IPS-18a (cell line): ENCODE measurements around the gene MAPK8IP3.

Experiments used
- H3K27ac ChIP-seq: one replicate; pipeline ENCODE4 v1.5.1; 2013; ENCODE audit warnings: low read length
- H3K27me3 ChIP-seq: one replicate; pipeline ENCODE4 v1.6.1; 2013; ENCODE audit warnings: mild to moderate bottlenecking, low read length; ENCODE audit not compliant: control insufficient read depth, insufficient read depth
- H3K36me3 ChIP-seq: one replicate; pipeline ENCODE4 v1.6.1; 2013; ENCODE audit warnings: low read depth, low read length; ENCODE audit not compliant: control insufficient read depth
- H3K4me1 ChIP-seq: one replicate; pipeline ENCODE4 v1.6.1; 2013; ENCODE audit warnings: low read depth, low read length; ENCODE audit not compliant: control insufficient read depth
- H3K4me3 ChIP-seq: one replicate; pipeline ENCODE4 v1.5.1; 2013; ENCODE audit warnings: low read length
- H3K9ac ChIP-seq: one replicate; pipeline ENCODE4 v1.6.1; 2013; ENCODE audit warnings: mild to moderate bottlenecking, low read length, moderate library complexity
- H3K9me3 ChIP-seq: one replicate; pipeline ENCODE4 v1.6.1; 2013; ENCODE audit warnings: low read depth, low read length; ENCODE audit not compliant: control insufficient read depth

The MAPK8IP3 gene

DNA sequence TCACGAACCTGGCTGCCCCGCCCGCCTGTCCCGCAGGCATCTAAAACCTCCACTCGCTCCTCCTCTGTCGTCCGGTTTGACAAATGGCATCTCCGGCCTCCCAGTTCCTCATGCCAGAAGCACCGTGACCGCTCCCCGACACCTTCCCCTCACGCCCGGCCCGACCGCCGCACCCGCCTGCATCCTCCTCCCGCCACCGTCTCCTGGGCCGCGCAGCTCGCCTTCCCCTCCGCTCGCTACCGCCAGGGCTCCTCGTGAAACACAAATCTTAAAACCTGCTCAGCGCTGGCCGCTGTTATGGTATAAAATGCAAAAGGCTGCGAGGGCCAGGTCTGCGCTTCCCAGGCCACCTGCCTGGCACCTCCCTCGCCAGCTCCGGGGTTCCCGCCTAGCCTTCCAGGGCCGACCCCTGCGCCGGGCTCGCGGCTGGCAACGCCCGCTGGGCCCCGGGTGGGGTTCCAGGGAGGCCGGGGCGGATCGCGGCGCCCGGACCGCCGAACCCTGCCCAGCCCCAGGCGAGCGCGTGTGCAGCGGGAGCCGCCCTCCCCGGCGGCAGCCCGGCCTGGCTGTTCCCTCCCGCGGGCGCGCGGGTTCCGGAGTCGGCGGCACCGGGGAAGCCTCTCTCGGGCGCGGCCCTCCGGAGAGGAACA, 75.9 kb downstream of the MAPK8IP3 start:
- no peak overlapping the region for H3K27ac ChIP-seq
- peak overlapping the region; percentile 45 for H3K9ac ChIP-seq
- H3K4me1 ChIP-seq = no peaks in the 10 kb centered on the region
- peak overlapping the region; percentile 83 for H3K4me3 ChIP-seq
- H3K36me3 ChIP-seq = peaks cover 8% of the 10 kb centered on the region
- H3K27me3 ChIP-seq = no peaks in the 10 kb centered on the region
- no peaks in the 10 kb centered on the region for H3K9me3 ChIP-seq

DNA sequence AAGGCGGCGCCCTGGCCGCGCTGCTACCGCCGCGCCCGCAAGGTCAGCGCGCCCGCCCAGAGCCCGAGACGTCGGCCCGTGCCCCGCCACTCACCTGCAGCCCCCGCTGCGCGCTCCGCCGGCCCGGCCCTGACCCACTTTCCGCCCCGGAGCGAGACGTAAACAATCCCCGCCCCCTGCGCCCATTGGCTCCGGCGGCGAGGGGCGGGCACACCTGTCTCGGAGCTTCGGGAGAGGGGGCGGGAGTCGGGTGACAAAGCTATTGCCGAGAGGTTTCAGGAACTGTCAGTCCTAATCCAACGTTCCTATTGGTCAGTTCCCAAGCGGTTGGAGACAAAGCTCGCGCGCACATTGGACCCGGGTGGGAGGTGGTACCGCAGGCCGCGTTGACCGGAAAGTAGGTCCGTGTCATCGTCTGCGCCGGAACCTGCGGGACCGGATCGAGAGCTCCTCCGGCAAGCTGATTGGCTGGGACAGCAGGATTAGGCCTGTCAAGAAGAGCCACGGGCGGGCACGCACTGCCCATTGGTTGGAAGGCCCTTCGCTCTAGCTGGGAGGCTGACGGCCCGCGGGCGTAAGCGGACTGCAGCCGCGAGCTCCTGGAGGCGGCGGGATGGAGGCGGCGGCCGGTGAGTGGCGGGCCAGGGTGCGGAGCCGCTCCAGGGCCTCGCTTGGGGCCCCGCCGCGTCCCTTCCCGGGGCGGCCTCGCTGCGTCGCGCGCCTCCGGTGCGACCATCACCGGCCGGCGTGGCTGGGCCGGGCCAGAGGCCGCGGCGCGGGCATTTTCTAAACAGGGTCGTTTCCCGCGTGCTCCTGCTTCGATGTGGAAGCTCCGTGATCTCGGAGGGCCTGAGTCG, 76.6 kb downstream of the MAPK8IP3 start, which contains the start of the genes NUBP2 and SPSB3:
NUBP2 (plus strand) TSS at position 553 of the 857 bp plus-strand sequence; CDS start at position 614, 61 bp downstream.
SPSB3 (minus strand) TSS at position 164 of the 857 bp plus-strand sequence. CDS start 1,088 bp downstream, outside the sequence.
- Histone ChIP-seq H3K36me3 (peaks cover 3% of the 10 kb centered on the region), H3K27ac (no peak within 1 kb of the TSS), H3K9me3 (no peaks in the 10 kb centered on the region), H3K4me1 (no peaks in the 10 kb centered on the region), H3K27me3 (no peaks in the 10 kb centered on the region), H3K4me3 (peak within 1 kb of the TSS; percentile 83), H3K9ac (peak within 1 kb of the TSS; percentile 80)

DNA sequence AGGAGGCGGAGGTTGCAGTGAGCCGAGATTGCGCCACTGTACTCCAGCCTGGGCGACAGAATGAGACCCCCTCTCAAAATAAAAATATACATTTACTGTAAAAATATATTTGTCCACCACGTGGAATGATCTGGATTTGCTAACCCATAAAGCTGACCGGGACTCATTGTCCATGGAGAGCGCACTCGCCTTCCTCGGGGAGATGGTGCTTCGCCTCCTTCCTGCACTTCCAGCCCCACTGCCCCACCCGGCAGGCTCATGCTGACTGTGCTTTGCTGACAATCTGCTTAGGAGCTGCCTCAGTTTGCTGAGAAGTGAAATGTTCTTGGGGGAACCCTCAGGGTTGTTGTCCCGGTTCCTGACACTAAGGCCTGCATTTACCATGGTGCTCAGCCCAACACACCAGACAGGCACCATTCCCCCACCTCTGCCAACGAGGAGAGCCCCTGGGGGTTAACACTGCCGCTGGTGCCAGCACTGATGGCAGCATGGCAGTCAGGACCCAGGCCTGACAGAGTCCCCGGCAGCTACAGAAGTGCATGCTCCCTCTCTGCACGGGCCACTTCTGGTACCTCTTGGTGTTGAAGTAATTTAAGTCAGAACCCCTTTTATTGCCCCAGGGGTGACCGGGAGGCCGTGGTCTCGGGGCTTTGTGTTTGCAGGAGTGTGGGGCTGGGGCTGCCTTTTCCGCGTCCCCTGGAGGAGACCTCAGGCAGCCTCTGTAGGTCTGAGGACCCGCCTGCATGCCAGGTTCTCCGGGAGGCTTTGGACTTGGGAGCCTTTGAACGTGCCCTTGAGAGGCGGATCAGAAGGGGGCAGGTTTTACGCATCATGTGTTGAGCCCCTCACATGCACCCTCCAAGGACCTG, 79.2 kb downstream of the MAPK8IP3 start:
- H3K9ac ChIP-seq = no peak overlapping the region
- peaks cover 9% of the 10 kb centered on the region for H3K36me3 ChIP-seq
- H3K9me3 ChIP-seq = no peaks in the 10 kb centered on the region
- H3K4me3 ChIP-seq = no peak overlapping the region
- H3K27ac ChIP-seq = no peak overlapping the region
- no peaks in the 10 kb centered on the region for H3K27me3 ChIP-seq
- no peaks in the 10 kb centered on the region for H3K4me1 ChIP-seq

DNA sequence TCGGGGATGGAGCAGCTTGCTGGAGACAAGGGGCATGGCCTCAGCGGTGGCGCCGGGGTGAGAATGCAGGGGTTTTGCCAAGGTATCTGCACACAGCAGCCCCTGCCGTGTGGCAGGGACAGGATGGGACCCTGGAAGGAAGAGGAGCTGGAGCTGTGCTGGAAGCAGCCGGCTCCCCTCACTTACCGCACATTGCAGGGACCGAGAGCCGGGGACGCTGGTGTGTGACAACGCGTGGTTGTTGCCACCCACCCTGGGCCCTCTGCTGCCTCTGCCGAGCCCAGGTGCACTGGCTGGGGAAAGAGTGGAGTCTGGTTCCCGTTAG, 79.8 kb downstream of the MAPK8IP3 start:
- Histone ChIP-seq H3K4me3 (no peak overlapping the region), H3K9me3 (no peaks in the 10 kb centered on the region), H3K4me1 (no peaks in the 10 kb centered on the region), H3K9ac (no peak overlapping the region), H3K36me3 (peaks cover 9% of the 10 kb centered on the region), H3K27me3 (no peaks in the 10 kb centered on the region), H3K27ac (no peak overlapping the region)

DNA sequence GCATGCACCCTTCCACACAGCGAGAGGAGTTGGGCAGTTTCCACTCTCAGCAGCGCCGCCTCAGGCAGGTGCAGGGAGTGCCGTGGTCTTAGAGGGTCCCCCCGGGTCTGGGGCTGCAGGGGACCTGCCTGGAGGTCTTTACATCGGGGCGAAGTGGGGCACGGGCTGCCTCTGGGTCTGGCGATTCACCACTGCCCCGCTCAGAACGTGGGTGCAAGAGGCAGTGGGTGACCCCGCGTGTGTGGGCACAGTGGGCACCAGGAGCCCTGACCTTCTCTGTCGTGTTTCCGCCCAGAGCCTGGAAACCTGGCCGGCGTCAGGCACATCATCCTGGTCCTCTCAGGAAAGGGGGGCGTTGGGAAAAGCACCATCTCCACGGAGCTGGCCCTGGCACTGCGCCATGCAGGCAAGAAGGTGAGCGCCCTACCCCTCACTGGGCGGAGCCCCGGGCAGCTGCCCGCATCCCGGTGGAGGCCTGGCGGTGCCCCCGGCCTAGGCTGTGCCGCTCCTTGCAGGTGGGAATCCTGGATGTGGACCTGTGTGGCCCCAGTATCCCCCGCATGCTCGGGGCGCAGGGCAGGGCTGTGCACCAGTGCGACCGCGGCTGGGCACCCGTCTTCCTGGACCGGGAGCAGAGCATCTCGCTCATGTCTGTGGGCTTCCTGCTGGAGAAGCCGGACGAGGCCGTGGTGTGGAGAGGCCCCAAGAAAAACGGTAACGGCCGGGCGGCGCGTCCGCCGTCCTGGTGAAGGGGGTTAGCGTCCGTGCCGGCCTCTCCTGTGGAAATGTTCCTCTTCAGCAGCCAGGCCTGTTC, 80.5 kb downstream of the MAPK8IP3 start:
- Histone ChIP-seq H3K4me3 (no peak overlapping the region), H3K4me1 (no peaks in the 10 kb centered on the region), H3K9me3 (no peaks in the 10 kb centered on the region), H3K27me3 (no peaks in the 10 kb centered on the region), H3K9ac (no peak overlapping the region), H3K36me3 (peaks cover 9% of the 10 kb centered on the region), H3K27ac (no peak overlapping the region)

DNA sequence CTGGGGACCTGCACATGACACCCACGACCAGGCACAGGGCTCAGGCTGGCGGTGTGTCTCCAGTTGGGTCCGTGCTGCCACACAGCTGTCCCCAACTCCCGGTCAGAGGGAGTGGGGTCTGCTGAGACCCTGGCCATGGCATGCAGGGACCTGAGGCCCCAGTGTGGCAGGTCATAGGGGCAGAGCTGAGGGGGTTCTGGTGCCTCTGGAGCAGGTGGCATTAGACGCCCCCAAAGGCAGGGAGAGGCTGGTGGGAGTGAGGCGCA, 81.0 kb downstream of the MAPK8IP3 start:
- no peaks in the 10 kb centered on the region for H3K27me3 ChIP-seq
- H3K9ac ChIP-seq = no peak overlapping the region
- H3K36me3 ChIP-seq = peaks cover 9% of the 10 kb centered on the region
- H3K9me3 ChIP-seq = no peaks in the 10 kb centered on the region
- no peak overlapping the region for H3K4me3 ChIP-seq
- H3K4me1 ChIP-seq = no peaks in the 10 kb centered on the region
- no peak overlapping the region for H3K27ac ChIP-seq

DNA sequence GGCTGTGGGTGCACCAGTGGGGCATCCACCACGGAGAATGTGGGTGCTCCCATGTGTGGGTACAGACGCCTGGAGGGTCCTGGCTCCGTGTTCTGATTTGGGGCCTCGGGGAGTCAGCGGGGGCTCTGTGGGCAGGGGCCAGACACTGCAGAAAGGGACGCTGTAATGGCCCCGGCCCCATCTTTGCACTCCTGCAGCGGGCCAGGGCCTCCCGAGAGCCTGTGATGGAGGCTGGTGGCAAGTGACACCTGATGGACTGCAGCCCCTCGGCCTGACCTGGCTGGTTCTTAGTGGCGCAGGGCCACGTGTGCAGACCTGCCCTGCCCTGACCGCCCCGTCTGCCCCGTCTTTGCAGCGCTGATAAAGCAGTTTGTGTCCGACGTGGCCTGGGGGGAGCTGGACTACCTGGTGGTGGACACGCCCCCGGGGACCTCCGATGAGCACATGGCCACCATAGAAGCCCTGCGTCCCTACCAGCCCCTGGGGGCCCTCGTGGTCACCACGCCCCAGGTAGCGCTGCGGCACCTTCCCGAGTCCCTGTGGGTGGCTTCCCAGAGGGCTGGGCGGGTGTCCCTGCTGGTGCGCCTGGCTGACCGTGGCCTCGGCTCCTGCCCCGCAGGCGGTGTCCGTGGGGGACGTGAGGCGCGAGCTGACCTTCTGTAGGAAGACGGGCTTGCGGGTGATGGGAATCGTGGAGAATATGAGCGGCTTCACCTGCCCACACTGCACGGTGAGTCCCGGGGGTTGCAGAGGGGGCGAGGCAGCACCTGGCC, 81.5 kb downstream of the MAPK8IP3 start:
- Histone ChIP-seq H3K36me3 (peaks cover 9% of the 10 kb centered on the region), H3K27me3 (no peaks in the 10 kb centered on the region), H3K9ac (no peak overlapping the region), H3K4me1 (no peaks in the 10 kb centered on the region), H3K9me3 (no peaks in the 10 kb centered on the region), H3K27ac (no peak overlapping the region), H3K4me3 (no peak overlapping the region)

DNA sequence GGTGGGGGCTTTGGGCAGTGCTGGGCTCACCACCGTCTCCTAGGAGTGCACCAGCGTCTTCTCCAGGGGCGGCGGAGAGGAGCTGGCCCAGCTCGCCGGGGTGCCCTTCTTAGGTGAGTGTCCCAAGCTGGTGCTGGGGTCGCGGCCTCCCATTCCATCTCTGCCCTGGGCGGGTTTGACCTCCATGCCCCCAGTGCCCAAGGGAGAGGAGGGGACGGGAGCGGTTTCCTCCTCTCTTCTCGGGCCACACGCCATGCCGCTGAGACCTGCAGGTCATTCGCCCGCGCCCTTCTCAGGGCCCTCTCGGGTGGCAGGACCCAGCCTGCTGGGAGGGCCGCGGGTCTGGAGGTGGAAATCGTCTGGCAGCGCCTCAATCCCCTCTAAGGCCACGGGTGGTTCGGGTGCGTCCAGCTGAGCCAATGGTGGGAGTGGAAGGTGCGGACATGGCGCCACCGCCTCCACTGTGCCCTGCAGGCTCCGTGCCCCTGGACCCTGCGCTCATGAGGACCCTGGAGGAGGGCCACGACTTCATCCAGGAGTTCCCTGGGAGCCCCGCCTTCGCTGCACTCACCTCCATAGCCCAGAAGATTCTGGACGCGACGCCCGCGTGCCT, 82.2 kb downstream of the MAPK8IP3 start:
- no peak overlapping the region for H3K9ac ChIP-seq
- H3K4me3 ChIP-seq = no peak overlapping the region
- no peaks in the 10 kb centered on the region for H3K9me3 ChIP-seq
- H3K27me3 ChIP-seq = no peaks in the 10 kb centered on the region
- peaks cover 9% of the 10 kb centered on the region for H3K36me3 ChIP-seq
- H3K27ac ChIP-seq = no peak overlapping the region
- H3K4me1 ChIP-seq = no peaks in the 10 kb centered on the region

DNA sequence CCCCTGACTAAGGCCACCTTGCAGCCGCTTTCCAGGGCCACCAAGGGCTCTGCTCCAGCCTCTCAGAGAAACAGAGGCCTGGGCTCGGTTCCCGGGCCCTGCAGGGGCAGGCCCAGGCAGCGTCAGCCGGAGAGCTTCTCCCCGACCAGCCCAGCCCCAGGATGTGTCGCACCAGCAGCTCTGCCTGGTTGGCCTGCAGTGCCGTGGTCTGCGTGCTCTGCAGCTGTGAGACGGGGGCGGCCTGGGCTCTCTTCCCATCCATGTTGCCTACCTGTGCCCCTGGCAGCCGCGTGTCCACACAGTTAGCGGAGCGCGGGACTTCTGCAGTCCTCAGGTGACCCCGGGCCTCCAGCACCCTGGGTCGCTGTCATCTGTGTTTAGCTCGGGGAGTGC, 82.7 kb downstream of the MAPK8IP3 start:
- H3K4me1 ChIP-seq = no peaks in the 10 kb centered on the region

DNA sequence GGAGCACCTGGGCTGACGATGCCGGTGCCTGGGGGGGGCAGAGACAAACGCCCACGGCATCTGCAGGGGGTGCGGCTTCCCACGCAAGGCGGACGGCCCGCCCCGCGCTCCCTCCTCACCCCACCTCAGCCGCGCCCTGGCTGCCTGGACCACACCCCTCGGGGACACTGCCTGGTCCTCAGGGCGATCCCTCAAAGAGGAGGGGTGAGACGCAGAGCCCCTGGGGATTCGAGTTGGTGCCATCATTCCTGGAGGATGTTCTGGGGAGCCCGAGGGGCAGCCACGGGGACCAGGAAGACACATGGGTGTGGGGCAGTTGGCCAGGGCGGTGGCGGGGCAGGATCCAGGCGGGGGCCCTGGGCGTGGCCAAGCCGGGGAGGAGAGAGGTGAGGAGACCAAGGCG, 83.6 kb downstream of the MAPK8IP3 start:
- Histone ChIP-seq H3K4me3 (no peak overlapping the region), H3K9ac (no peak overlapping the region), H3K9me3 (no peaks in the 10 kb centered on the region), H3K27ac (no peak overlapping the region), H3K27me3 (no peaks in the 10 kb centered on the region), H3K4me1 (no peaks in the 10 kb centered on the region), H3K36me3 (peaks cover 9% of the 10 kb centered on the region)

More for the DNA sequence above, 82.7 kb downstream of the MAPK8IP3 start:
- Histone ChIP-seq H3K9me3 (no peaks in the 10 kb centered on the region), H3K9ac (no peak overlapping the region), H3K27ac (no peak overlapping the region), H3K36me3 (peaks cover 9% of the 10 kb centered on the region), H3K27me3 (no peaks in the 10 kb centered on the region), H3K4me3 (no peak overlapping the region)
